Stimulated activated CD4-positive, alpha-beta T cell treated with anti-CD3 and anti-CD28 coated beads, TNF-alpha, amount 100 ng/mL, for 48 hours (primary cell): Measurements from ENCODE around the gene MAST4.

Experiments used
- DNase-seq, 3 donors: peaks; one replicate each; pipeline ENCODE4 v3.0.0-alpha.2; 2020; ENCODE audit warnings: low read depth in 3 of 3

MAST4 gene

DNA sequence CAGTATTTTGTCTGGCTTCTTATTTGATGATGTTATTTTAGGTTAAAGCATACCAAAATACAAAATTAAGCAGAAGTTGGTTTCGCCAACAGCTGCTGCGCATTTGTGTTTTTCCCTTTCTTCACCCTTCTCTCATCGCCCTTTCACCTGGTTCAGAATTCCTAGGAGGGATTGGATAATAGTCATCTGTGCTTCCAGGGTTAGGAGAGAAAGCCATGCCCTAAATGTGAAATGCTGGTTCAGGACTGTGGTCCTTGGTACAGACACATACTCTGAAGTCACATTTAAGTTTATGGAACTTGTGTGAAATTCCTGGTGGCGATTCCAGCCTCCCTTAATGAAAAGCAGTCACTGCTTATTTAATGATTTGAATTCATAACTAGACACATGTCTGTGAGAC is 7.7 kb downstream of the MAST4 start:
- no peak for DNase-seq

DNA sequence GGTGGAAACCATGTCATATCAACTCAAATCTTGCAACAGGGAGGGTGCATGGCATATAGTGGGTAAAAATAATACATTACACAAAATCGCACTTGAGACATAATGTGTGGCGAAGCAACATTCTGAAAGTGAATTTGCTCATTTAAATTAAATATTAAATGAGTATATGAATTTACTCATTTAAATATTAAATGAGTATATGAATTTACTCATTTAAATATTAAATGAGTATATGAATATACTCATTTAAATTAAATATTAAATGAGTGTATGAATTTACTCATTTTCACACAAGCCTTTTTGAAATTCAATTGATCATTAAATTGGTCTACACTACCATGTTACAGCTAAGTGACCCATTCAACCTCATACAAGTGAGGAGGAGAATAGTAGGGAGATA is 10.5 kb downstream of the MAST4 start:
- DNase-seq, result no peak

DNA sequence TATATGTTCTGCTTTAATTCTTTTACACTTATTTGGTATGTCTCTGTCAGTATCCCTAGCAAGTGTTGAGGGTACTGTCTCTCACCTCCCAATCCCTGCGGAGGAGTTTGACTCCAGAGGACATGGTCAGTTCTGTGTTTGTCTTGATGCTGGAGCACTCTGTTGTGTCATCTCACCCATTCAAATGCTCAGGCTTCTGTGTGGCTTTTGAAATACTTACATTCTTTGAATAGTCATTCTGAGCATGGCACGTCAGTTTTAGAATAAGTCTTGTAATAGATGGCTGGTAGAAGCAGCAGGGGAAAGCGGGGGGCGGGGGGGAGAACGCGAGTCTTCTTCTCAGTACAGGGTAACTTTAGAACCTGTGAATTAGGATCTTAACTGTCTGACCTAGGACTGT is 12.3 kb downstream of the MAST4 start:
- no peak for DNase-seq

DNA sequence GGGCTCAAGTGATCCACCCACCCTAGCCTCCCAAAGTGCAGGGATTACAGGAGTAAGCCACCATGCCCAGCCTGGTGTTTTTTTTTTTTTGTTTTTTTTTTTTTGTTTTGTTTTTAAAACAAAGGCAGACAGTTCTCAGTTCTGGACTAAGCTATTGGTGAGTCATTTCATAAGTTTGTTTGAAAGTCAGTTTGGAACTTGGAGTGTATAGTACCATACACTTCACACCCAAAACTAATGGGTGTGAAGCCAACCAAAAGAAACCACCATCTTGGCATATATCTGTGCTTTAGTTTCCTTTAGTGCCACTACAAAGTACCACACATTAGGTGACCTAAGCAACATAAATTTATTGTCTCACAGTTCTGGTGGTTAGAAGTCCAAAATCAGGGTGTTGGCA is 13.4 kb downstream of the MAST4 start:
- DNase-seq, result no peak

DNA sequence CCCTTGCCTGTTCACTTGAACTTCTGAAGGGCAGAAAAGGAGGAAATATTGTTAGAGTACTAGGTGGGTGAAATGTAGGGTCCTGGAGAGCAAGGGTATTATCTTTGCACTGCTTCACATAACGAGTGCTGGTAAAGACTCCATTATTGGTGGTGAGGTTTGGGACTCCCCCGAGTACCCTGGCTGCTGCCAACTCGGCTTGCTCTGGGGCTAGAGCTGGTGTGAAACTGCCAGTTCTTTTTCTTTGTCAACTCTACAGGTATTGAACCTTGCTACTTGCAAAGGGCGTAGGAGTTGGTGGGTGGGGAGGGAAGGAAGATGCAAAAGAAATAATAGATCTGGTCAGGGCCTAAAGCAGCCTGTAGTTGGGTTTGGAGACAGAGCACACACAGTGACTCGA is 16.0 kb downstream of the MAST4 start:
- DNase-seq, result no peak

DNA sequence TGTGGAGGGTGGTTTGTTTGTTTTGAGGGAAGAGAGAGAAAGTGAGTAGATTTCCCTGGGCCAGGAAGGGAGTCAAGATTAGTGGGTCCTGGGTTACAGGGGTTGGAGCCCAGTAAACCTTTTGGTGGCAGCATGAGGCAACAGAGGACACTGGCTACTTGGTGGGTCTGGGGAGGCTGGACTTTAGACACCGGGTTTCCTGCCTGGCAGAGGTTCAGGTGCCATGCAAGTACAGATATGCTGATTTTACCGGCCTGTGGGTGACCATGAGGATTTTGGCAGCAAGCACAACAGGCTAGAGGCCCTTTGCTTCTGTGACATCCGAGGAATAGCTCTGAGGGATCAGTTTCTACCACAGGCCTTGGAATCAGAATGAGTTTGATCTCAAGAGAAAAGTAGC is 18.9 kb downstream of the MAST4 start:
- no peak for DNase-seq

DNA sequence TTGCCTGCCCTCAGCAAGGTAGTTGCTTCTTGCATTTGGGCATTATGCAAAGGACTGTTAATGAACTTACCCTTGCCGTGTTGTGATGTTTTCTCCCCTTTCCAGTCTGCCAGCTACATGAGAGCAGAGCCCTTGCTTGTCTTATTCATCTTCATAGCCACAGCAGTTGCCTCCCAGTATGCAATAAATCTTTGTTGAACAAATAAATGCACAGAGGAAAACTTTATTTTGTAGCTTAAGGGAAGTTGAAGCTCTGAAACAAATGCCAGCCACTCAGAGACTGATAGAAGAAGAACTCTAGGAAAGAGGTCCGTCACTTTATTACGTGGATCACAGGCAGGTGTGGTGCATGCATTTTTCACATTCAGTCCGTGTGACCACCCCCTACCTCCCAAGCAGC is 19.7 kb downstream of the MAST4 start:
- DNase-seq, result no peak

DNA sequence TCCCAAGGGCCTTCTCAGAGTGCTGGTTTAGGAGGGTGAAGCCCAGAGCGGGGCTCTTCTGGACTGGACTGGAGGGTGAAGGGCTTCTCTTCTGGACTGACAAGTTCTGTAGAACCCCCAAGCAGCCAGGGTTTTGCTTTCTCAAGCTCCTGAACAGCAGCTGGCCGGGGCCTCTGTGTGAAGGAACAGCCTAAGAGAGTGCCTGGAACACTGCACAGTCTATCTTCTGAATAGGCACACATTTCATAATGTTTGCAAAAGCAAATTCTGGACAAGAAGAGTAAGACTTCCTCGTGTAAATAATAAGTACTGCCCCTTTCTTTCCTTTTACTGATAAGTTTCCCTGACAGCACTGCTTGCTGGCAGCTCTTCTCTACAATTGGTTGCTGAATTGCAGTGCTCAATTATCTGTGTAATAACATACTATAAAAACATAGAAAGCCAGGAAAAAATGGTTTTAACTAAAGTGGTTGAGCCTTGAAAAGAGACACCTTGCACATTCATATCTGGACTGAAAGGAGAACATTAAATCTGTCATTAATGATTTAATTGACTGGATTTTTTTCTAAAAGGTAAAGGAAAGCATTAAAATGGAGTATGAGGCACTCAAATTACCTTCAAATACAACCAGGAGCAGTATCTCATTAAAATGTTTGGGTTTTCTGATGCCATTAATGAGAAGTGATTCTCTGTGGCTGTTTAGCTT is 20.5 kb downstream of the MAST4 start:
- no peak for DNase-seq

DNA sequence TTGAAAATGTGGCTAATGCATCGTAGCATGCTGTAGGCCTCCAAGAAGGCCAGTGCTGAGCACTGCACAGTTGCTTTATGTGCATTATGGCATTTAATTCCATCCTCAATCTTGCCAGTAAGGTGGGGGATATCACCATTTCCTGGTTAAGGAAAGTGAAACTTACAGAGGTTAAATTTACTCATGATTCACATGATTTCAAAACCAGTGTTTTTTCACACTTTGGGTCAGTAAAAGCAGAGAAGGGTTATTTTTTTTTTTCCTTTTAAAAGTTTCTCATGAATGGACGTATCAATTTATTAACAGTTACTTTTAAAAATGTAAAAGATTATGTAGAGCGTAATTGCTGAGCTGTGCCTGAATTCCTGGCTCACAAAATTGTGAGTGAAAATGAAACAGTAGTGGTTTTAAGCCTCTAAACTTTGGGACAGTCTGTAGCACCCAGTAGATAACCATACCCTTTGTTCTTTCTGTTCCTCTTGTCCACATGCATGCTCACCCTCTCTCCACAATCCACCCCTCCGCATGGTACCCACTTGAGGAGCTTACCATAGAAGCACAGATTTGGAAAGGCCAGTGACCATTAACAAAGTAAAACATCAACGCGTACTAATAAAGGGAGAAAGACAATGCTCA is 21.2 kb downstream of the MAST4 start:
- no peak for DNase-seq

DNA sequence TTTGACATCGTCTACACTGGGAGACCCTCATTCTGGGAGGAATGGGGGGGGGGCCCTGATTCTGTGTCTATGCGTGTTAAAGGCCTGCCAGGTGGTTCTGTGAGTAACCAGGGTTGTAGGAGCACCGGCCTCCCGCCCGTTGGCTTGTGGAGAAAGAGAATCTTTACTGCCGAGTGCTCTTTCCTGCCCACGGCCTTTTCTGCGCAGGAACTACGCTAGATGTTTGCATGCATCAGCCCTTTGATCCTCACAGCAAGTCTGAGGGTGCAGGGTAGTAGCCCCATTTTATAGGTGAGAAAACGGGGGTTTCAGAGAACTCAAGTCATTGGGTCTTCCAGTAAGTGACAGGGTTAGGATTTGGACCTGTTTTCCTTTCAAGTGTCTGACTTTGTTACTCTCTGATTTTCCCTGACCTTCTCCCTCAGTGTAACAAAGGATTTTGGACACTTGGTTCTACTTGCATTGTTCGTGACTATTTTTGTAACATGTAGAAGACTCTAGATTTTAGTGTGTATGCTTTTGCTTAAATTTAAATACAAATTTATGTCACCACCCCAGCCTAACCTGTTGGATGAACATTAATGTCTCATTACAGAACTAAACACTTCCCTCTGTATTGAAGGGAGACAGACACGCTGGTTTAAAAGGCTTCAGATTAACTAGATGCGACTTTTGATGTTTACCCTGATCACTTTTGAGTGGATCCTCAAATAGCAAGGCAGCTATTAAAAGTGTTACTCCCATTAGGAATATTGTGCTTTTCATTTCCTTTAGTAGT is 22.0 kb downstream of the MAST4 start:
- no peak for DNase-seq

DNA sequence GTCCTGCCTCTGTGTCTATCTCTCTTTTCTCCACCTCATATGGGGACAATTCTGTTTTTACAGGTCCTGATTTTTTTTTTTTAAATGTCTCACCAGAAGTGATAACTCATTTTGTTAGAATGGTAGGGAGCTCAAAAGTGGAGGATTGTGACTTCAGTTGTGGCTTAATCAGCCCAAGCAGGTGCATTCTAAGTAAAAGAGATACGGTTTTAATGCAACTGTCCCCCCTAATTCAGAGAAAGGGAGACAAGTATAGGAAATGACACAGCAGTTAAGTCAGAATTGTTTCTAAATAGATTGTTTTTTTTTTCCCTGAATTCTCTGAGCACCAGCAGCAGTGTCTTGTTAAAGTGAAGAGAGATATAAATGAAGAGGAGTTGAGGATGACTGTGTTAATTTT is 24.5 kb downstream of the MAST4 start:
- no peak for DNase-seq

DNA sequence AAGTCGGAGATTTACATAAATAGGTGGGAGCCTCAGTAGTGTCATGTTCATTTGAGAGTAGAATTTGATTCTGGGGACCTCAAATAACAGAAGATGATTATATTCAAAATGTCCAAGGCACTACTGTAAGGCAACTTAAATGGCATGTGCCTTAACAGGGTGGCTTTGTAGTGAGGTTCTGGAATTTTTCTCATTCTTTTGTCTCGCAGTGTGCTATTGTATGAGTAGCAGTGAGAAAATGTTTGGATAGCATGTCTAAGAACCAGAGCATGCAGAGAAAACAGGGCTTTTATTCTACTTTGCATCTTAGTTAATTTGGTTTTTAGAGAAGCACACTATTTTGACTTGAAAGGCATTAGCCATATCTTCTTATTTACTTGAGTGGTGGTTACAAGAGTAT is 25.0 kb downstream of the MAST4 start:
- no peak for DNase-seq

DNA sequence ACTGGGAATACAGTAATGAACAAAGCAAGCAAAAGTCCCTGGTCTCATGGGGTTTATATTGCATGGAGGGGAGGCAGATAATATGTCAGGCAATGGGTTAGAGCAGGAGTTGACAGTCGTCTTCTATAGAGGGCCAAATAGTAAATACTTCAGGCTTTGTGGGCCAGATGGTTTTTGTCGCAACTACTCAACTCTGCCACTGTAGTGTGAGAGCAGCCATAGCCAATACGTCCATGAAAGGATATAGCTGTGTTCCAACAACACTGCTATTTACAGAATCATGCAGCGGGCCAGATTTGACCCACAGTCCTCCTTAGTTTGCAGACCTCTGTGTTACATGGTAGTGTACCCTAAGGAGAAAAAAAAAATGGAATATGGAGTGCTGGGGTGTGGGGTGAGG is 25.5 kb downstream of the MAST4 start:
- DNase-seq, result no peak

DNA sequence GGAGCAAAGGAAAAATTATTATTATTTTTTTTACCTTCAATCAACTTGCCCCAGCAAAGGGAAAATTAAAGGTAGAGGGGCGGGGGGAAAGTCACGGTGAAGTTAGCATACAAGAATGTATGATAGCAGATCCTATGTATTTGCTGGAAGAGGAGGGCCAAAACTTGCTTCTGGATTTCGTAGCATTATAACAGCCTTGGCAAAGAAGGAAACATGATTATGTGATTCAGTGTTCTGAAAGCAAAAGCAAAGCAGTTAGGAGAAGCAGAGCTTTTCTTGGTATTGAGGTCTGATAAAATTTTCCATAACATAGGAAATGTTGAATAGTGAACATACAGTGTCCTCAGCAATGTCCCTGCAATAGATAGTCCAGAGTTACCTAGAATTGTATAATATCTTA is 32.4 kb downstream of the MAST4 start:
- DNase-seq, result no peak

DNA sequence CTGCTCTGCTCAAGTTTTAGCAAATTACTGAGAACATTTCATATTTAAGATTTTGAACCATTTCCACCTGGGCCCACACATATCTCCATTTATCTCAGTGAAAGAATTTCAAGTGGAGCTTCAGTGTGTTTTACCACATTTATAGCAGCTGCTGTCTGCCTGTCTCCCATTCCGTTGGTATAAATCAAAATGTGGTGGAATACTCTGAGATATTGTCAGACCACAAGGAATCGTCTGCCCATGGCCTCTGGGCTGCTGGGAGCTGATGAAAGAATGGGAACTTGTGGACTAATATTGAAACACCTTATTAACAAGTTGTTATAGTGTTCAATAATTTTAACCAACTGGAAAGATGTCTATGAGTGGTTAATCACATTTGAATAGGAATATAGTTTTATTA is 33.3 kb downstream of the MAST4 start:
- DNase-seq, result no peak

DNA sequence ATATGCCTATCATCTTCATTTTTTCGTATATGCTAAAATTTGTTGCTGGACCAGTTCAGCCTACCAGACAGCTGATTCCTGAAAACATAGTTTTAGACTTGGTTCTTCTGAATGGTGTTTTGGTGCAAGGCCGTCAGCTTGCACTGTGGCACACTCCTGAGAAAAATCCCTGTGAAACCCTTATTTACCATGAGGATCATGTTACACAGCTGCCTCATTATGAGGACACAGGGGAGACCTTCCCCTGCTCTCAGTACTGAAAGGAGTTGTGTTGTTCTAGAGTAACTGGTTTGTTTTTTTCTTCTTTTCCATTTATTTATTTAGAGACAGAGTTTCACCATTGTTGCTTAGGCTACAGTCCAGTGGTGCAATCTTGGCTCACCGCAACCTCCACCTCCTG is 37.6 kb downstream of the MAST4 start:
- no peak for DNase-seq

DNA sequence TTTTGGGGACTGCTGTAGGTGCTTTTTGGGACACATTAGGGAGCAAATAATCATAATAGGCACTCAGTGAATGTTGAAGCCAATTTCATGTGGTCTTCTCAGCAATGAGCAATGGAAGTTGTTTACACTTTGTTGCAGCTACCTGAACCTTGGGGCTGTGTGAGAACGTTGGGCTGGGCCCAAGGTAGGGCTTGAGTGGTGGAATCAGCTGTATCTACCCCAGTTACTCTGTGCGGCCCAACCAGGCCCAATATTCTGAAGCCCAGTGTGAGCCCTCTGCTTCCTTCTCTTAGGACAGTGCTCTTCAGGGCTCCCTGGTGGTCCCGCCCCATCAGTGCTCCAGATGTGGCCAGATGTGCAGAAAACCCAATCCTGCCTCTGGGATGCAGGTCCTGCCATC is 38.4 kb downstream of the MAST4 start:
- DNase-seq, result no peak

DNA sequence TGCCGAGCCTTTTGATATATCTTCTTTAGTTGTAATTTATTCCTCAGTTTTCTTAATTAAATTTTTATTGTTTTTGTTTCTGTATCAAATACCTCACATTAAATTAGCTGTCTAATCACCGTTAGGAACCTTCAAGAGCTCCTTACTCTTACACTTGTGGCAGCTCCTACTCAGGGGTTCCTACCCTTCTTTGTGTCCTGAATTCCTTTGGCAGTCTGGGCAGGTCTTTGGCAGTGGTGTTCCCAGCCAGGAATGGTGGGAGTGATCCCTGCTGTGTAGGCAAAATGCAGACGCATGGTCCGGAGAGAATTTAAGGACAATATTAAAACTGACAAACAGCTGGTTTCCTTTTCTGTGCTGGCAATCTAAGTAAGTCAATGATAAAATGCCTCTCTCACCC is 41.8 kb downstream of the MAST4 start:
- DNase-seq, result no peak

DNA sequence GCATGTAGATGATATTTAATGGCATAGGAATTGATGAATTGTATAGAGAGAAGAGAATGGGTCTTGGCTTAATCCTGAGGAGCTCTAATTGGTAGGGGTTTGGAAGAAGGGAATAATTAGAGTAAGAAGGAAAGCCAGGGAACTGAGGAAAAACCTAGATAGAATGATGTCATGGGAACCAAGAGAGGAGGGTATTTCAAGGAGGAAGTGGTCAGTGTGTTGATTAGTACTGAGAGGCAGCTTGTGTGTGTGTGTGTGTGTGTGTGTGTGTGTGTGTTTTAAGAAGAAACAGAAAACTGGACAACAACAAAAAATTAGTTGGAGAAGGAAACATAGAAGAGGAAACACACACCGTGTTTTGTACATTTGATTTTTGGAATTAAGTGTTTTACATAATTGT is 42.8 kb downstream of the MAST4 start:
- DNase-seq, result no peak

DNA sequence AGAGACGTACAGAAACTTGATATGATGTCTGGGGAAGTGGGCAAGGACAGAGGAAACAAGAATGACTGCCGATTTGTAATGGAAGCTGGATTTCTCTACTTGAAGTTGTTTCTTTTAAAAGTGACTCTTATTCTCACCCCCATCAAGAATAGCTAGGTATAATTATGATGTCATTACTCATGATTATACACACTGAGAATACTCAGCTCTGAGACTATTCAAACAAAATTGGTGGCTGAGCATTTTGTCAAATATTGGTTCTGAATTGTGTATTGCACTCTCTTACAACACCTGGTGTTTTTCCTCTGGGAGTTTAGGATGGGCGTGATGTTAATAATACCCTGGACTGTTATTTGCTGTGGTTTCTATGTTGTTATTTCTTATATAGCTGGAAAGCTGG is 46.3 kb downstream of the MAST4 start:
- DNase-seq, result no peak

DNA sequence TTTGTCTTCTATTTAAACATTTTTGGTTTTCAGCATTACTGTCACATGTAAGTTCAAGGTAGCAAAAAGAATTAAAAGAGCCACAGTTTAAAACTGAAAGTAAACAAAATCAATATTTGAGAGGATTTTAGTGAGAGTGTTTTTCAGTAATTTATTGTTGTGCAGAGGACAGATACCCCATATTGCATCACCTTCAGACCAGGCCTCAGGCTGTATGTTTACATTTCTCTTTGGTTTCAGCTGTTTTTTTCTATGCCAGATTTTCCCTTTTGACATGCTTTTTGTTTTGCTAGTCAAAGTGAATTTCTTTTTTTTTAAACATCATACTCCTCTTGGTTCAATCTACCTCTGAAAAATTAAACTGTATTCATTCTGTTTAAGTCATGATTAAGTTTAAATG is 47.2 kb downstream of the MAST4 start:
- DNase-seq, result no peak

DNA sequence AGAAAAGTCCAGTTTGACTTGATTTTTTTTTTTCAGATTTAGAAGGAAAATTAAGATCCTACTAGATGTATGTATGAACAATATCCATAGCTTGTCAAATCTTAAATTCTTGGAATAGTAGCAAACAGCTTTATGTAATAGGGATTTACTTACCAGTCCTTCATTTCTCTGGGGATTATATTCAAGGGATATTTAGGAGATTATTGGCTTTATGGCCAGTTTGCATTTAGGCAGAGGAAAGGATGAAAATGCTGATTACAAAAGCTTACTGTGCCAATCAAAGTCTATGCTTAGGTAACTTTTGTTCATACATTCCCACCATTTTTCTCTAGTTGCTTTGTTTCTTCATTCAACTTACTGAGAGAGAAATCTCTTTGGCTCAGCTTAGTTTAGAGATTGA is 47.9 kb downstream of the MAST4 start:
- DNase-seq, result no peak

DNA sequence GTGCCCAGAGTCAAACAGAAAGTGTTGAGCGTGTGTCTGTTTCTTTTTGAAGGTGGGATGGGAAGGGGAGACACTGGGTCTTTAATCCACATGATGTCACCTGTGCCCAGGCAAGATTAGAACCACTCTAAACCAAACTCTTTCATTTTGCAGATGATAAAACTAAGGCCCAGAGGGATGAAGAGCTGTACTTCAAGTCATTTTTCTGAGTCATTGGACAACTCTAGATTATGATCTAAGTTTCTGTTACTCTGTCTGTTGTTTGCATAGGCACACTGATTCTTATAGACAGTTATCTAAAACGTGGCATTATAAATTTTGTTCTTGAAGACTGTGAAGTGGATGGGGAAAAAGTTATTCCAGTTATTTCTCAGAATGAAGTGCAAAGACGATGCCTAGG is 48.8 kb downstream of the MAST4 start:
- no peak for DNase-seq
